Measurements from ENCODE around the gene LDLRAP1.

GRCh38 chr1:25576459-25577133 lies 33.2 kb downstream of the LDLRAP1 start:
- TF ChIP-seq CTCF (IDR thresholded peaks at IDR 0.05; ENCODE audit: insufficient read depth, low read length, poor library complexity, severe bottlenecking) (no peak), EZH2phosphoT487 (conservative IDR thresholded peaks at IDR 0.05; ENCODE audit: low read length) (no peak)
